K562 (cell line): Measurements from ENCODE around the gene C1QTNF5. TPM values are rescaled to one million over a fixed set of nuclear protein-coding genes. Genes with fewer than 3 reads are reported as not detected.

Experiments used
- ASH1L ChIP-seq: fragments of 450-650 bp; IDR thresholded peaks from 2 replicates; pipeline ENCODE4 v1.6.1; 2018; ENCODE audit warnings: borderline replicate concordance, mild to moderate bottlenecking, low read depth; ENCODE audit not compliant: partially characterized antibody
- CHD2 ChIP-seq: IDR thresholded peaks from 2 replicates; pipeline ENCODE4 v1.6.1; 2011; ENCODE audit warnings: low read depth, low read length
- HDAC6 ChIP-seq: IDR thresholded peaks from 2 replicates; pipeline ENCODE4 v1.6.1; 2012; ENCODE audit warnings: low read depth, mild to moderate bottlenecking, control low read depth, inconsistent platforms, low read length, moderate library complexity
- MIER1 ChIP-seq: fragments of 450-650 bp; IDR thresholded peaks from 2 replicates; pipeline ENCODE4 v1.6.1; 2016; ENCODE audit warnings: antibody characterized with exemption, mild to moderate bottlenecking, low read depth
- NR2C1 ChIP-seq, 2 experiments: fragments of 450-650 bp; IDR thresholded peaks; 2 replicates each; pipeline ENCODE4 v1.6.1; 2017; ENCODE audit warnings: mild to moderate bottlenecking in 2 of 2, antibody characterized with exemption in 1 of 2, inconsistent platforms in 1 of 2, missing compliant biosample characterization in 1 of 2, missing genetic modification characterization in 1 of 2
- POLR3A ChIP-seq: IDR thresholded peaks from 2 replicates; pipeline ENCODE4 v1.6.1; 2011; ENCODE audit warnings: borderline replicate concordance, mild to moderate bottlenecking, moderate library complexity; ENCODE audit not compliant: insufficient read length, insufficient read depth; ENCODE audit errors: extremely low read depth
- PRDM10 ChIP-seq: fragments of 450-650 bp; IDR thresholded peaks from 2 replicates; pipeline ENCODE4 v1.6.1; 2018; ENCODE audit not compliant: partially characterized antibody
- PTBP1 ChIP-seq: fragments of 200-400 bp; formaldehyde crosslinking; IDR thresholded peaks from 2 replicates; pipeline ENCODE4 v1.6.1; 2017; ENCODE audit warnings: low read depth, low read length
- SNIP1 ChIP-seq: fragments of 450-650 bp; IDR thresholded peaks from 2 replicates; pipeline ENCODE4 v1.7.1; 2017; ENCODE audit warnings: low read depth, mild to moderate bottlenecking
- SP1 ChIP-seq: sonication (generic); formaldehyde crosslinking; IDR thresholded peaks from 2 replicates; pipeline ENCODE4 v1.8.1; 2022; ENCODE audit warnings: mild to moderate bottlenecking, missing genetic modification reagents
- SP2 ChIP-seq: IDR thresholded peaks from 2 replicates; pipeline ENCODE4 v1.6.1; 2011; ENCODE audit warnings: mild to moderate bottlenecking, low read depth, low read length, moderate library complexity; ENCODE audit not compliant: poor library complexity, severe bottlenecking; ENCODE audit errors: extremely low read depth
- TCFL5 ChIP-seq: fragments of 250-450 bp; sonication (Bioruptor Pico); conservative IDR thresholded peaks from 2 replicates; pipeline ENCODE4 v1.6.1; 2021; ENCODE audit warnings: mild to moderate bottlenecking, moderate library complexity, matching md5 sums
- TSC22D4 ChIP-seq: fragments of 450-650 bp; IDR thresholded peaks from 2 replicates; pipeline ENCODE4 v1.6.1; 2016; ENCODE audit warnings: missing genetic modification characterization, missing biosample characterization, control low read depth
- U2AF1 ChIP-seq: fragments of 200-400 bp; formaldehyde crosslinking; optimal IDR thresholded peaks from 2 replicates; pipeline ENCODE3; 2017; ENCODE audit warnings: mild to moderate bottlenecking, low read depth, low read length, moderate library complexity
- ZFP1 ChIP-seq: fragments of 450-650 bp; formaldehyde crosslinking; IDR thresholded peaks from 2 replicates; pipeline ENCODE4 v1.4.0; 2020; ENCODE audit warnings: mild to moderate bottlenecking, mixed read lengths
- ZKSCAN8 ChIP-seq: fragments of 200-800 bp; sonication (Bioruptor generic); IDR thresholded peaks from 2 replicates; pipeline ENCODE4 v1.6.1; 2016; ENCODE audit warnings: missing genetic modification characterization, missing compliant biosample characterization
- ZNF561 ChIP-seq: fragments of 450-650 bp; formaldehyde crosslinking; conservative IDR thresholded peaks from 2 replicates; pipeline ENCODE4 v1.4.0; 2020; ENCODE audit warnings: mild to moderate bottlenecking, moderate library complexity
- ZNF707 ChIP-seq: fragments of 250-450 bp; sonication (Bioruptor Pico); conservative IDR thresholded peaks from 2 replicates; pipeline ENCODE4 v1.8.0; 2022; ENCODE audit warnings: inconsistent platforms, mild to moderate bottlenecking, moderate library complexity
- polyA plus RNA-seq, 8 experiments: library from polyadenylated mRNA; depleted of rRNA in 4 of 8; stranded (reverse) in 5 of 8; unstranded in 3 of 8; fragments of >200 nt; fragmentation: Nextera tagmentation in 2 of 8; fragmentation: Illumina TruSeq in 1 of 8; extraction: Ambion mirVana in 2 of 8; extraction: Trizol in 1 of 8; gene quantifications; 2 replicates each; pipeline versions ENCODE4 v1.2.1 to v1.2.3, GENCODE V29; 2011 to 2014; ENCODE audit warnings: inconsistent platforms in 1 of 8, missing spikeins in 1 of 8
- total RNA-seq, 7 experiments: library from RNA; depleted of rRNA in 6 of 7; stranded (reverse); fragments of >200 nt in 6 of 7; fragmentation: Illumina TruSeq in 2 of 7; extraction: Trizol in 2 of 7; gene quantifications; 2 replicates each; pipeline versions ENCODE4 v1.2.1 to v1.2.3, GENCODE V29; 2011 to 2021; ENCODE audit warnings: low replicate concordance in 1 of 7
- TF ChIP-seq, protein P1 (sequence below): fragments of 250-450 bp; sonication (Bioruptor Pico); IDR thresholded peaks from 2 replicates; pipeline ENCODE4 v1.5.0; 2021
- TF ChIP-seq, protein P2 (sequence below): fragments of 450-650 bp; formaldehyde crosslinking; IDR thresholded peaks from 2 replicates; pipeline ENCODE4 v1.4.0; 2022; ENCODE audit warnings: missing genetic modification characterization
- TF ChIP-seq, protein P3 (sequence below), 2 experiments: fragments of 450-650 bp in 1 of 2; sonication (generic) in 1 of 2; formaldehyde crosslinking in 1 of 2; IDR thresholded peaks in 1 of 2; conservative IDR thresholded peaks in 1 of 2; 2 replicates each; pipeline versions ENCODE4 v1.6.1 to v1.8.1; 2016 to 2023; ENCODE audit warnings: mild to moderate bottlenecking in 2 of 2, moderate library complexity in 2 of 2, inconsistent platforms in 1 of 2, missing genetic modification reagents in 1 of 2

The C1QTNF5 gene
- total and polyA plus RNA-seq, 9 of the 15 experiments (the other 6 are each of a cell fraction or from before 2014, with no cell fraction given): 0.07 to 0.76 (median 0.24) TPM; not detected in 1

GRCh38 chr11:119356349-119357031 is 15.8 kb upstream of the C1QTNF5 start (continued):
- TF ChIP-seq, protein P1, sequence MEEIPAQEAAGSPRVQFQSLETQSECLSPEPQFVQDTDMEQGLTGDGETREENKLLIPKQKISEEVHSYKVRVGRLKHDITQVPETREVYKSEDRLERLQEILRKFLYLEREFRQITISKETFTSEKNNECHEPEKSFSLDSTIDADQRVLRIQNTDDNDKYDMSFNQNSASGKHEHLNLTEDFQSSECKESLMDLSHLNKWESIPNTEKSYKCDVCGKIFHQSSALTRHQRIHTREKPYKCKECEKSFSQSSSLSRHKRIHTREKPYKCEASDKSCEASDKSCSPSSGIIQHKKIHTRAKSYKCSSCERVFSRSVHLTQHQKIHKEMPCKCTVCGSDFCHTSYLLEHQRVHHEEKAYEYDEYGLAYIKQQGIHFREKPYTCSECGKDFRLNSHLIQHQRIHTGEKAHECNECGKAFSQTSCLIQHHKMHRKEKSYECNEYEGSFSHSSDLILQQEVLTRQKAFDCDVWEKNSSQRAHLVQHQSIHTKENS: no peak
- TF ChIP-seq, protein P2, sequence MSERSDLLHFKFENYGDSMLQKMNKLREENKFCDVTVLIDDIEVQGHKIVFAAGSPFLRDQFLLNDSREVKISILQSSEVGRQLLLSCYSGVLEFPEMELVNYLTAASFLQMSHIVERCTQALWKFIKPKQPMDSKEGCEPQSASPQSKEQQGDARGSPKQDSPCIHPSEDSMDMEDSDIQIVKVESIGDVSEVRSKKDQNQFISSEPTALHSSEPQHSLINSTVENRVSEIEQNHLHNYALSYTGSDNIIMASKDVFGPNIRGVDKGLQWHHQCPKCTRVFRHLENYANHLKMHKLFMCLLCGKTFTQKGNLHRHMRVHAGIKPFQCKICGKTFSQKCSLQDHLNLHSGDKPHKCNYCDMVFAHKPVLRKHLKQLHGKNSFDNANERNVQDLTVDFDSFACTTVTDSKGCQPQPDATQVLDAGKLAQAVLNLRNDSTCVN (CRISPR knock-in tag): 0 out of 2 replicates have a peak, but pooled peaks have one; percentile 50
- TF ChIP-seq ZFP1 (no peak), U2AF1 (no peak), MIER1 (0 out of 2 replicates have a peak, but pooled peaks have one; percentile 26), ZNF707 (CRISPR knock-in tag) (no peak), SP2 (no peak), SNIP1 (no peak), NR2C1 (IDR thresholded peaks at IDR 0.05) (no peak), NR2C1 (tag; IDR thresholded peaks at IDR 0.05) (no peak), PRDM10 (no peak), CHD2 (no peak), POLR3A (no peak), ZNF561 (CRISPR knock-in tag) (no peak), TCFL5 (CRISPR knock-in tag) (no peak), SP1 (peak; percentile 47), TSC22D4 (tag) (no peak), HDAC6 (no peak), ZKSCAN8 (CRISPR knock-in tag) (no peak), ASH1L (no peak), PTBP1 (no peak)
- TF ChIP-seq, protein P3, sequence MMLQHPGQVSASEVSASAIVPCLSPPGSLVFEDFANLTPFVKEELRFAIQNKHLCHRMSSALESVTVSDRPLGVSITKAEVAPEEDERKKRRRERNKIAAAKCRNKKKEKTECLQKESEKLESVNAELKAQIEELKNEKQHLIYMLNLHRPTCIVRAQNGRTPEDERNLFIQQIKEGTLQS (IDR thresholded peaks at IDR 0.05): no peak
- TF ChIP-seq, protein P3 (CRISPR knock-in tag; conservative IDR thresholded peaks at IDR 0.05): no peak
